Colonic mucosa (tissue), 4 donors: ENCODE data around the gene ASPG. TPM values are rescaled to one million over a fixed set of nuclear protein-coding genes. Genes with fewer than 3 reads are reported as not detected.

ENCODE experiments used
- DNase-seq: peaks from one replicate; pipeline ENCODE4 v3.0.0-alpha.2; 2020
- H3K27ac ChIP-seq: fragments of 200-600 bp; one replicate; pipeline ENCODE4 v1.8.0; 2021
- H3K27me3 ChIP-seq: fragments of 200-600 bp; one replicate; pipeline ENCODE4 v1.8.0; 2021
- H3K36me3 ChIP-seq: fragments of 200-600 bp; one replicate; pipeline ENCODE4 v1.8.0; 2021
- H3K4me1 ChIP-seq: fragments of 200-600 bp; one replicate; pipeline ENCODE4 v1.8.0; 2021; ENCODE audit warnings: mild to moderate bottlenecking
- H3K4me3 ChIP-seq: fragments of 200-600 bp; one replicate; pipeline ENCODE4 v1.8.0; 2021
- H3K9ac ChIP-seq, 2 donors: one replicate each; pipeline ENCODE4 v1.7.0; 2013; ENCODE audit warnings: control low read depth in 2 of 2, low read depth in 2 of 2, low read length in 2 of 2
- H3K9me3 ChIP-seq: fragments of 200-600 bp; one replicate; pipeline ENCODE4 v1.8.0; 2021
- CTCF ChIP-seq: fragments of 200-600 bp; IDR thresholded peaks from one replicate; pipeline ENCODE4 v1.8.0; 2022; ENCODE audit warnings: antibody characterized with exemption, mild to moderate bottlenecking
- intact Hi-C: fragments of 100-400 bp; cut with DNase I; formaldehyde crosslinking; loops from one replicate; pipeline ENCODE4 v1.14.1; 2022
- total RNA-seq, 2 donors: library from RNA; stranded (reverse); fragmentation: NEBNext Ultra II Directional in 1 of 2; extraction: Animal tissue kit (Norgen Biotek cat#: 25700) in 1 of 2; gene quantifications; one replicate each; pipeline ENCODE4 v1.2.1, GENCODE V29; 2021
- donor health status: healthy.
- donor health status: DM: no; HTN: no; CAD: no.
- donor health status: DM: no; HTN: no; CAD: no.

ASPG gene
- total RNA-seq, 2 donors from 2014 or later: 1.4 to 7.5 TPM

- peak; percentile 16 for DNase-seq
- no peak for TF ChIP-seq CTCF
- Histone ChIP-seq H3K9ac (no peak overlapping the region), H3K36me3 (no peaks in the 10 kb centered on the region), H3K4me3 (no peak overlapping the region), H3K27me3 (peaks cover 9% of the 10 kb centered on the region), H3K27ac (no peak overlapping the region), H3K4me1 (no peaks in the 10 kb centered on the region), H3K9me3 (no peaks in the 10 kb centered on the region)
- intact Hi-C loops: no loop called here
These were observed 28.3 kb downstream of the ASPG start for GRCh38 chr14:104113631-104114420.

- no peaks in the 10 kb centered on the region for H3K4me1 ChIP-seq
- peaks cover 9% of the 10 kb centered on the region for H3K27me3 ChIP-seq
- peak; percentile 14 for DNase-seq
These were observed 29.1 kb downstream of the ASPG start for GRCh38 chr14:104114421-104115130.

GRCh38 chr14:104115131-104115600 lies 29.7 kb downstream of the ASPG start:
- no peaks in the 10 kb centered on the region for H3K9me3 ChIP-seq
- no peaks in the 10 kb centered on the region for H3K36me3 ChIP-seq
- no peak for TF ChIP-seq CTCF
- H3K4me1 ChIP-seq: no peaks in the 10 kb centered on the region
- no peak overlapping the region for H3K9ac ChIP-seq
- no peak for DNase-seq
- no peak overlapping the region for H3K4me3 ChIP-seq
- H3K27ac ChIP-seq: no peak overlapping the region
- H3K27me3 ChIP-seq: peaks cover 9% of the 10 kb centered on the region
- intact Hi-C loops: no loop called here

More at GRCh38 chr14:104114421-104115130, 29.1 kb downstream of the ASPG start:
- no peak overlapping the region for H3K4me3 ChIP-seq
- H3K36me3 ChIP-seq: no peaks in the 10 kb centered on the region
- no peak overlapping the region for H3K27ac ChIP-seq
- no peaks in the 10 kb centered on the region for H3K9me3 ChIP-seq
- H3K9ac ChIP-seq: no peak overlapping the region
- no peak for TF ChIP-seq CTCF
- intact Hi-C loops: no loop called here

- peaks cover 9% of the 10 kb centered on the region for H3K27me3 ChIP-seq
These were observed 30.3 kb downstream of the ASPG start for GRCh38 chr14:104115691-104116287.

More at GRCh38 chr14:104115691-104116287, 30.3 kb downstream of the ASPG start:
- Histone ChIP-seq H3K4me1 (no peaks in the 10 kb centered on the region), H3K9me3 (no peaks in the 10 kb centered on the region), H3K36me3 (no peaks in the 10 kb centered on the region), H3K4me3 (peak overlapping the region; percentile 57), H3K27ac (no peak overlapping the region), H3K9ac (peak overlapping the region; percentile 28 to 78)
- intact Hi-C loops: no loop called here
- no peak for DNase-seq
- no peak for TF ChIP-seq CTCF
